ENCODE measurements around the gene HIF3A. TPM values are rescaled to one million over a fixed set of nuclear protein-coding genes. Genes with fewer than 3 reads are reported as not detected.

HIF3A gene
- total and polyA plus RNA-seq, 2 of the 8 experiments (the other 6 are each of a cell fraction or from before 2014, with no cell fraction given) = 38.6 to 38.8 TPM

Small RNA genes within 50 kb of the gene (small RNA-seq; reads per million reads assigned to genes)
- not detected for gene RNU6-924P (ENCODE audit: insufficient read depth)

Other genes starting within 250 kb of the HIF3A start
- gene IGFL3, start 172.4 kb upstream of the HIF3A start, total RNA-seq (2021; fragmentation: NEBNext Ultra II Directional; extraction: Animal tissue kit (Norgen Biotek cat#: 25700)) = not detected in 2 replicates
- 0.12 and 0.28 TPM in 2 replicates for gene IGFL3, start 172.4 kb upstream of the HIF3A start, polyA plus RNA-seq (2011; rRNA removed)
- not detected in 2 replicates for gene IGFL2, start 148.8 kb upstream of the HIF3A start, total RNA-seq (2021; fragmentation: NEBNext Ultra II Directional; extraction: Animal tissue kit (Norgen Biotek cat#: 25700))
- not detected in 2 replicates for gene IGFL2, start 148.8 kb upstream of the HIF3A start, polyA plus RNA-seq (2011; rRNA removed)
- not detected in 2 replicates for gene IGFL1, start 67.3 kb upstream of the HIF3A start, total RNA-seq (2021; fragmentation: NEBNext Ultra II Directional; extraction: Animal tissue kit (Norgen Biotek cat#: 25700))
- not detected in 2 replicates for gene IGFL1, start 67.3 kb upstream of the HIF3A start, polyA plus RNA-seq (2011; rRNA removed)
- gene PPP5C, start 50.0 kb downstream of the HIF3A start, total RNA-seq (2021; fragmentation: NEBNext Ultra II Directional; extraction: Animal tissue kit (Norgen Biotek cat#: 25700)) = 105 and 112 TPM in 2 replicates
- gene PPP5C, start 50.0 kb downstream of the HIF3A start, polyA plus RNA-seq (2011; rRNA removed) = 156 and 199 TPM in 2 replicates
- 13.6 and 15.1 TPM in 2 replicates for gene CCDC8, start 116.5 kb downstream of the HIF3A start, total RNA-seq (2021; fragmentation: NEBNext Ultra II Directional; extraction: Animal tissue kit (Norgen Biotek cat#: 25700))
- 4.9 and 6.6 TPM in 2 replicates for gene CCDC8, start 116.5 kb downstream of the HIF3A start, polyA plus RNA-seq (2011; rRNA removed)
- 1.7 and 1.8 TPM in 2 replicates for gene PNMA8C, start 131.9 kb downstream of the HIF3A start, total RNA-seq (2021; fragmentation: NEBNext Ultra II Directional; extraction: Animal tissue kit (Norgen Biotek cat#: 25700))
- gene PNMA8C, start 131.9 kb downstream of the HIF3A start, polyA plus RNA-seq (2011; rRNA removed) = 0.46 and 0.53 TPM in 2 replicates
- 21.6 and 22.8 TPM in 2 replicates for gene PNMA8A, start 174.5 kb downstream of the HIF3A start, total RNA-seq (2021; fragmentation: NEBNext Ultra II Directional; extraction: Animal tissue kit (Norgen Biotek cat#: 25700))
- gene PNMA8A, start 174.5 kb downstream of the HIF3A start, polyA plus RNA-seq (2011; rRNA removed) = 9.2 and 10.0 TPM in 2 replicates
- gene PNMA8B, start 198.8 kb downstream of the HIF3A start, total RNA-seq (2021; fragmentation: NEBNext Ultra II Directional; extraction: Animal tissue kit (Norgen Biotek cat#: 25700)) = 1.2 and 1.4 TPM in 2 replicates
- 0.48 and 0.94 TPM in 2 replicates for gene PNMA8B, start 198.8 kb downstream of the HIF3A start, polyA plus RNA-seq (2011; rRNA removed)

Data from H1 (cell line).